ENCODE data around the gene SPATA17.
"Not testable (repeated sequence)": the region's sequence is repeated elsewhere in the genome, so short reads cannot be mapped to it uniquely, and the experiment has no call there.

Gene SPATA17, protein sequence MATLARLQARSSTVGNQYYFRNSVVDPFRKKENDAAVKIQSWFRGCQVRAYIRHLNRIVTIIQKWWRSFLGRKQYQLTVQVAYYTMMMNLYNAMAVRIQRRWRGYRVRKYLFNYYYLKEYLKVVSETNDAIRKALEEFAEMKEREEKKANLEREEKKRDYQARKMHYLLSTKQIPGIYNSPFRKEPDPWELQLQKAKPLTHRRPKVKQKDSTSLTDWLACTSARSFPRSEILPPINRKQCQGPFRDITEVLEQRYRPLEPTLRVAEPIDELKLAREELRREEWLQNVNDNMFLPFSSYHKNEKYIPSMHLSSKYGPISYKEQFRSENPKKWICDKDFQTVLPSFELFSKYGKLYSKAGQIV

DNA sequence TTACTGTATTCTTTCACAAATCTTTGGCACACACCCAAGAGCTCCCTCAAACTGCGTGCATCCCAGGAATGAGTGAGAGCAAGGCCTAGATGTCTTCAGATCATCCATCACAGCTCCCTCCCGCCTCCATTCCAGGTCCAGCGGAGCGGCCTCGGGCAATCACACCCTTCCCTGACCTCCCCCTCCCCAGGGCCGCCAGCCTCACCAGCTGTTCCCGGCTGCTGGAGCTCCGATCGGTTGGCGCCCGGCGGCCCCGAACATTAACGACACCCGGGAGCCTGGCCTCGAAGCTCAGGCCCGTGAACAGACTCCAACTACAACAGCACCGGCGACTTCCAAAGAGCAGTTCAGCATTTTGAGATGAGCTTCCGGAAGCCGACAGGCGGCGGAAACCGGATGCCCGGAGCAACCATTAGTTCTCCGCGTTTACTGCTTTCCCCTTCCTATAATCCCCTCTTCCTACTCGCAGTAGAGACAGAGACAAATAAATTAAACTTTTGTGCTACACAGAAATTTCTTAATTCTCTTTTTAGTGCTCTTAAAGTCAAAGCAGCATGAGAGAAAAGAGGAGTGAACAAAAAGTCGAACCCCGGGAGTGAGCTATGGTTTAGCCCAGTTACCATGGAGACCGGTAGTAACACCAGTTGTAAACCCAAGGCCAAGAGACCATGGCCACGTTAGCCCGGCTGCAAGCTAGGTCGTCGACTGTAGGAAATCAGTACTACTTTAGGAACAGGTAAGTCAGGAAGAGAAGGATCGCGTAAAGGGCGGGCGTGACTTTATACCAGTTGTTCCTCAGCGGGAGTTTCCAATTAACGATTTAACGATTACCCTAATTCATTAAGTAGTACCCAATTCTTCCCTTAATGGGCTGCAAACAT lies at the start of gene SPATA17, which contains the start of gene GPATCH2:
TSS of gene SPATA17 (plus strand) at position 634 of the 881 bp plus-strand sequence. CDS start at position 669, 35 bp downstream.
TSS of gene GPATCH2 (minus strand) at position 380 of the 881 bp plus-strand sequence. CDS start at position 261, 119 bp downstream.
- peak; percentile 61 for DNase-seq (ENCODE audit: low read depth)

DNA sequence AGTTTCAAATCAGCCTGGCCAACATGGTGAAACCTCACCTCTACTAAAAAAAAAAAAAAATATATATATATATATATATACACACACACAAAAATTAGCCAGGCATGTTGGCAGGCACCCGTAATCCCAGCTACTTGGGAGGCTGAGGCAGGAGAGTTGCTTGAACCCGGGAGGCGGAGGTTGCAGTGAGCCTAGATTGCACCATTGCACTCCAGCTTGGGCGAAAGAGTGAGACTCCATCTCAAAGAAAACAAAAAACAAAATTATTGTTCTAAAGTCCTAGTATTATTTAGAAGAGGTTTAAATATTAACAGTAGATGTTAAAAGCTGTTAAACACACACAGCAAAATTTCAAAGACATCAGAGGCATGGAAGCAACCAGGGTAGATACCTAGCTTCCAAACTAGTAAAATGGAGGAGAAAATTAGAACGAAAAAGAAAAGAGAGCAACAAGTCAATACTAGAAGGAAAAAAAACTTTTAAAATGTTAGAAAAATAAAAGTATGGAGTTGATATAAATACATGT lies 46.8 kb upstream of the SPATA17 start:
- not testable (repeated sequence) for DNase-seq (ENCODE audit: low read depth)

DNA sequence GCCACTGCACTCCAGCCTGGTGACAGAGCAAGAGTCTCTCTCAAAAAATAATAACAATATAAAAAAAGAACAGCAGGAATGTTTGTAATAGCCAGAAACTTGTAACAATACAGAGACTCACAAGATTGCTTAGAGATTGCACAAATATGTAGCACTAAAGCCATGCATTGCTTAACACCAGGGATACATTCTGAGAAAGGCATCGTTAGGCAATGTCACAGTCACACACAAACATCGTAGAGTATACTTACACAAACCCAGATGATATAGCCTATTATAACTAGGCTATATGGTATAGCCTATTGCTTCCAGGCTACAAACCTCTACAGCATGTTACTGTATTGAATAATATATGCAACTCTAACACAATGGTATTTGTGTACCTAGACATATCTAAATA lies 45.6 kb upstream of the SPATA17 start:
- no peak for DNase-seq (ENCODE audit: low read depth)

DNA sequence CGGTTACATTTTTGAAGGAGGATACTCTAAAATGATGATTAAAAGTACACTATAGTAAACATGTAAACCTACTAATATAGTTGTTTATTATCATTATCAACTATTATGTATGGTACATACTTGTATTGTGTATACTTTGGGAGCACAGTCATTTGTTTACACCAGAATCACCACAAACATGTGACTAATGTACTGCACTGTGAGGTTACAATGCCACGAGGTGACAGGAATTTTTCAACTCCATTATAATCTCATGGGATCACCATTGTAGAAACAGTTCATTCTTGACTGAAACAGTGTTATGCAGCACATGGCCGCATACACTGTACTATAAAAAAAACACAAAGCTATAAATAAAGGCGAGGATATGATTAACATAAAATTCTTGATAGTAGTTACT lies 44.6 kb upstream of the SPATA17 start:
- DNase-seq (ENCODE audit: low read depth) = no peak

DNA sequence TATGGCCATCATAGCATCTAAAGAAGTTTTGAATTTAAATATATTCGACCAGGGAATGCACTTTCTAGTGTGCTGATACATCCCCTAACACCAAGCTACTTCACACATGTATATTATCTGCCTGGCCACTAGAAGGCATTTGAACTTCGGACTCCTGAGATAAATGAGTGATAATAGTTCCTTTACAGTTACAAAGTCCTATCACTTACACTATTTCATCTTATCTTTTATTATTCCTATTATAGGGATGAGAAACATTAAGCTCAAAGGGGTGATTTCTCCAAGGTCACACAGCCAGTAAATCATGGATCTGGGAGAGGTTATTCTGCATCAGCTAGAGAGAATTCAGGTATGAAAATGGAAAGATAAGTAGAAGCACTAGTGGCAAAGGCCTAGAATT lies 40.5 kb upstream of the SPATA17 start:
- DNase-seq (ENCODE audit: low read depth) = no peak

DNA sequence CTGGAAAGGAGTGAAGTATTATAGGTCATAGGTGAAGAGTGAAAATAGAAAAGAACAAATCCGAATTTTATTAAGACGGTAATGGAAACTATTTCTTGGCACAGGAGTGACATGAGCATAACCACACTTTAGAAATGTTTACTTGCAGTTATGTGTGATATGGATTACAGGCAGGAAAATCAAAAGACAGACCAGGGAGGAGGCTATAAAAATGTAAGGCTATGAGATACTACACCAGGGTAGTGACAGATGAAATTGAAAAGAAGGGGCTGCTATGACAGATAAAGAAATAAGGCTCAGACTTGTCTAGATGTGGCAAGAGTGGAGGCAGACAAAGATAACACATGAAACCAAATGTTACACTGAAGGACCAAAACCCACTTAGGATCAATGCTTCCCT lies 32.0 kb upstream of the SPATA17 start:
- no peak for DNase-seq (ENCODE audit: low read depth)

DNA sequence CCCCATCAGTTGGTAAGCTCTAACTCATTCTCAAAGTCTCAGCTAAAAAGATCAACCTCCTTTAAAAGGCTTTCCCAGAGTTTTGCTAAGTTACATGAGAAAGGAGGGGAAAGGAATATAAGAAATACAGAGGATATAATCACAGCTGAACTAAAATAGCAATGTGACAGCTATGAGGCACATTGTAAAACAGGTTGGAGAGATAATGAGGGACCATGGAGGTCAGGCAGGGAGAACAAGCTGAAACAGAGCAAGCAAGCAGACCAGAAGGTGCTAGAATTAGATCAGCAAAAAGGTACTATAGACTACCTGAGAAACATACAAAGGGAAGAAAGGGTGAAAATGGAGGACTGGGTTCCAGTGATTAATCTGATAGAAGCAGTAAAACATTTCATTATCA lies 28.8 kb upstream of the SPATA17 start:
- no peak for DNase-seq (ENCODE audit: low read depth)

DNA sequence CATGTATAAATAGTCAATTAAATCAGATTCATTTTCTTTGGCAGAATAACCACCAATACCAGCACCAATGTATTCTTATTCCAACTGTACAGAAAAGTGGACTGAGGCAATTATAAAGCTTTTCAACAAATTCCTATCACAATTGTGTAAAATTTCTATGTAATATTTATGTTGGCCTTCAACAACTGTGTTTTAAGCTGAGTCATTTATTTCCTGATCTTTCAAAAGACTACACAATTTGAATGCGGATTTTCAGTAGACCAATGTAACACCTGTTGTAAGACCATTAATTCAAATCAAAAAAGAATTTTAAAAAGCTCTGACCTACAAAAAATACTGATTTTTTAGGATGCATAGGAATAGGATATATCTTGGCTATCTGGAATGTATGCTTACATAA lies 25.8 kb upstream of the SPATA17 start:
- no peak for DNase-seq (ENCODE audit: low read depth)

DNA sequence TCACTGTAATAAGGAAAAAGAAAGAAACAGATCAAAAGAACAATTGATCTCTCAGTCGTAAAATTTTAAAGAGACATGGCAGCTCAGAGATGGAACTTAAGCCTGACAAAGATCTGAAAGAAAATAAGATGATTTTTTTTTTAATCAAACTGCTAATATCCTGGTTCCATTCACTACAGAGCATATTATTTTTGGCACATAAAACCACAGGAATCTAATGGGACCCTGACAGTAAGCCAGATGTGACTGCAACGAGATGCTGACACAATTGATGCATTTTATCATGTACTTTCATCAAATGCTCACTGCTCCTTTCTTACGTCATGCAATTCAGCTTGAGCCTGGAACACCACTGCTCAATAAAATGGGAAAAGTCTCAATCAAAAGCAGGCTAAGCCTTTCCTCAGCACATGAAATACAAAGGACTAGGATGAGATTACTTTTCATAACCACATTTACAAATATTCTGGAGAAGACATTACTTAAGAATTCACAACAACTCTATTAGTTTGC lies 16.9 kb upstream of the SPATA17 start:
- no peak for DNase-seq (ENCODE audit: low read depth)

DNA sequence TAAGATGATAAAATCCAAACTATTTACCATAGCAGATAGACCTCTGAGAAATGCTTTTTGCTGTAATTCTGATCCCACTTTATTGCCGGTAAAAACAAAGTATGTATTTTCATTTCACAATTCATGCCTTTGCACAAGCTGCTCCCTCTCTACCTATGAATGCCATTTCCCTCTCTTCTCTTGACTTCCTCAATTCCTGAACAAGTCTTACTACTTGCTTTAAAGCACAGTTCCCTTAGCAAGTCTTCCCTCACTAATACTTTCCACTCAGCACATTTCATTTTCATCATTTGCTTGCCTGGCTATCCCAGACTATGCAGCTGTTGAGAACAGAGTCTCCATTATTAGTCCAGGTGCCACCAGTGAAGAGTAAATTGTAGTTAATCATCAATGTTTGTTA lies 14.0 kb upstream of the SPATA17 start:
- no peak for DNase-seq (ENCODE audit: low read depth)

DNA sequence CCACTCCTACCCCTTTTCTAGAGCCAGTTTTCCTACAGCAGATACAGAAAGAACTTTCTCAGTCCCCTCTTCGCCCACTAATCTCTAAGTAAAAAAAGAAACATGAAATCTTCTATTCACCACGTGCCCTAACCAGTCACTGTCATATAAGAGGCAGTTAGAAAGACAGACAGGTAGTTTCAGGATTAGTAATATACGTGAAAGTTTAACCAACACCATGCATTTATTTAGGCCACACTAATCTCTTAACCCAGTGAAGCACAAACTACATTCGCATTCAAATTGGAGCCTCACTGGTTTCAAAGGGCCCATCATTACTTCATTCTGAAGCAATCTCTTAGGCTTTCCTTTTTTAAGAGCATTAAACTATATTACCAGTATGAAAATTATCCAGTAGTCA lies 10.3 kb upstream of the SPATA17 start:
- DNase-seq (ENCODE audit: low read depth) = no peak

DNA sequence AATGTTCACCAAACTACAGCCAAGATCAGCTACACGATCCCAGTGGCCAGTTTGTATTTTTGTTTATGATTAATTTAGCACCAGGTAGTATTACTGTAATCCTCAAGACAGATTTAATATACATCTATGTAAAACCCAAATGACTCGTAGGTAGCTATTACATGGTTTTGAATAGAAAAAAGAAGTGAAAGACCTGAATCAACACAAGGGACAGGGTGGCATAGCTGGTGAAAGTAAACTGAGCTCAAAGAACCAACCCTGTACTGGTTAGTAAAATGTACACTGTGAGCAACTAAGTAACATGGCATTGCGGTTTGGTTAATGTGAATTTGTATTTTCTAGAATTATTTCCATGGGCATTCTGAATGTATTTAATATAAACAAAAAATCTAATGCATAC lies 9.1 kb upstream of the SPATA17 start:
- no peak for DNase-seq (ENCODE audit: low read depth)

DNA sequence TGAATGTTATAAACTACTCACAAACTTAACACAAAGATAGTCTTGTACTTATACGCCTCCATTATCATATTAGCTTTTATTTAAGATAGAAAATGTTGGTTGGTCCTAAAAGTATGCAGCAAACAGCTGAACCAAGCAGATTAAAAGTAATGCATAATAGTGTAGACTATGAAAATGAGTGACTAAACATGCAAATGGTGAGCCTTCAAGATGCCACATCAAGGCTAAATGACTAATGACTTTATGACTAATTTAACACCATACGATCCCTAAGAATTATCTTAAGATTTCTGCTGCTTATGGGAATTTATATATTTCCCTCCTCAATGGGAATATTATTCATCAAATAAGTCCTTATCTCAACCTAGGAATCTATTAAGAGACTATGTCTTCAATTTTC lies 4.8 kb upstream of the SPATA17 start:
- no peak for DNase-seq (ENCODE audit: low read depth)

DNA sequence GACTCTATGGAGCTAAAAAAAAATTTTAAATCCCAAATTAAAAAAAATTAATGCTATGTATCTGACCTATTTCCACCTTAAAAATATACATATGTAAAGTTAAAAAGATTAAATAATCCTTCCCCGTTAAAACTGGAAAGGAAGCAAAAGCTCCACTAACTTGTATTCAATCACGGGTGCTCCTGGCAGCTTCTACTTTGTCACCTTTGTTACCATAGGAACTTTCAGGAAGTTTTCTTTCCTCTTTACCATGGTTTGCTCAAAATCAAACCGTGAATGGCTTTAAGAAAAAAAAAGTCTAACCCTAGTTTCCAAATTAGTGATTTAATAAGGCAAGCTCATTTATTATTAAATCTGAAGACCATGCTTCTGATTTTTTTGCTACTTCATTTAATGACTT lies 3.7 kb upstream of the SPATA17 start:
- no peak for DNase-seq (ENCODE audit: low read depth)

DNA sequence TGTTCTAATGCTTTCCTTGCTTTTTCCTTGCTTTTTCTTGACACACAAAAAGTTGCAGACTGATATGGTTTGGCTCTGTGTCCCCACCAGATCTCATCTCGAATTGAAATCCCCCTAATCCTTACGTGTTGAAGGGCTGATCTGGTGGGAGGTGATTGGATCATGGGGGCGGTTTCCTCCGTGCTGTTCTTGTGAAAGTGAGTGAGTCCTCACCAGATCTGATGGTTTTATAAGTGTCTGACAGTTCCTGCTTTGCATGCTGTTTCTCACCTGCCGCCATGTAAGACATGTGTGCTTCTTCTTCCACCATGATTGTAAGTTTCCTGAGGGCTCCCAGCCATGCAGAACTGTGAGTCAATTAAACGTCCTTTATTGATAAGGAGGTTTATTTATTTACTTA lies 11.3 kb downstream of the SPATA17 start:
- no peak for DNase-seq (ENCODE audit: low read depth)

DNA sequence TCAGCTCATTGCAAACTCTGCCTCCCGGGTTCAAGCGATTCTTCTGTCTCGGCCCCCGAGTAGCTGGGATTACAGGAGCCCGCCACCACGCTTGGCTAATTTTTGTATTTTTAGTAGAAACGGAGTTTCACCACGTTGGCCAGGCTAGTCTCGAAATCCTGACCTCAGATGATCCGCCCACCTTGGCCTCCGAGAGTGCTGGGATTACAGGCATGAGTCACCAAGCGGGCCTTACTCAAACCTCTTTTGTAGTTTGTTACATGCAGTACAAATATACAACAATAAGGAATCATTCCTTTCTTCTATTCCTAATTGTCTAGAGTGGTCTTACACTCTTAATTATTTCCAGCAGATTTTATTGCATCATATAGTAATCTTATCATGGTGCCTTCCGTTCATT lies 16.6 kb downstream of the SPATA17 start:
- DNase-seq (ENCODE audit: low read depth) = no peak

DNA sequence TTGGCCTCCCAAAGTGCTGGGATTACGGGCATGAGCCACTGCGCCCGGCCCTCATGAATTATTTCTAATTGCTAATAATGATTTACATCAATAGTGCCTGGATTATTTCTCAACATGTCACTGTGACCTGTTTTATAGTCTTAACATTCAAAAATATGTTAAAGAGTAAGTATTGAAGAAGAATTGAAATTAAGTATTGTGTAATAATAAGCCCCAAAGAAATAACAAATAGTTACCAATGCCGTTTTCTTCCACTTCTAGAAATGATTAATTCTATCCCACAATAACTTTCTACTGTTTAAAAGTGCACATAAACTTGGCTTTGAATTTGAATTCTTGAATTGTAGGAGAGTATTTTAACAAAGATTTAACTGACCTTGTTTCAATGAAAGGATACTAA lies 19.5 kb downstream of the SPATA17 start:
- no peak for DNase-seq (ENCODE audit: low read depth)

DNA sequence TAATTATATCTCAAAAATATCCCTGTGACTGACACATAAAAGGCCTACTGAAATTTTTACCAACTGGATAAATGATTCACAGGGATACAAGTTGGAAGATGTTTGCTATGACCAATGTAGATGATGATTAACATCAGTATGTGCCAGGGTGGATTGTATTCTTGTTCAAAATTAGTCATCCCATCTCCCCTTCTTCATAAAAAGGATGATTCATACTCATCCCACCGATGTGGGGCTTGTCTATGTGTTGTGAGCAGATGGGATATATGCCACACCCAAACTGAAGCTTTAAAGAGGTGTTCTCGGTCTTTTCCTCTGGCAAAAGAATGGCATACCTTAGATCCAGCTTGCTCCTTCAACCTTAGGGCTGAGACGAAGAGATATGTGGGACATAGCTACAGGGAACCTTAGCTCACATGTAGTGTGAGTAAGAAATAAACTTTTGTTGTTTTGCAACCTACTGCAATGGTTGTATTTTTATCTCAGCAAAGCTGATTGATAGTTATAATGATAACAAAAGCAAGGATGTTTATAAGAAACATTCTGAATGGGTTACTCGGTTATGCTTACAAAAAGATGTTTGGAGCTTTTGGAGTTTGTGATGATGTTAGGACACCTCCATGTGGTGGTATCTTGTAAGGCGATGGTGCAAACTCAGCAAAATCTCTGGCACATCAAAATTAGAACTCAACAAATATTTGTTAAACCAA lies 29.4 kb downstream of the SPATA17 start:
- no peak for DNase-seq (ENCODE audit: low read depth)

DNA sequence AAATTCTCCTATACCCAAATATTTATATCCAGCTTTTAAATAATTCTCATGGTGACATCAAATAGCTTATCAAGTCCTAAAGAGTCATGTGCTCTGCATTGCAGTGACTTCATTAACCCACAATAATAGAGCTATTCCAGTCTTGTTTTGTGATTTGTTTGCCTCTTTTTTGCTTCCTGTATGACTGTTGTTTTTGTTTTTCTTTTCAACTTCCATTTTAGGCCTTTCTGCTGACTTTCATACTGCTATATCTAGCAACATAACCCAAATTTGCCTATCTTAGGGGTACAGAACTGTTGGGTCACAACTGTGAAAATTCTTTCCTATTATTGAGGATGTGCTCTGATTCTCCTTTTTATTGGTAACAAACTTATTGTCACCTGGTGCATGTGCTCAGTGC lies 30.3 kb downstream of the SPATA17 start:
- no peak for DNase-seq (ENCODE audit: low read depth)

DNA sequence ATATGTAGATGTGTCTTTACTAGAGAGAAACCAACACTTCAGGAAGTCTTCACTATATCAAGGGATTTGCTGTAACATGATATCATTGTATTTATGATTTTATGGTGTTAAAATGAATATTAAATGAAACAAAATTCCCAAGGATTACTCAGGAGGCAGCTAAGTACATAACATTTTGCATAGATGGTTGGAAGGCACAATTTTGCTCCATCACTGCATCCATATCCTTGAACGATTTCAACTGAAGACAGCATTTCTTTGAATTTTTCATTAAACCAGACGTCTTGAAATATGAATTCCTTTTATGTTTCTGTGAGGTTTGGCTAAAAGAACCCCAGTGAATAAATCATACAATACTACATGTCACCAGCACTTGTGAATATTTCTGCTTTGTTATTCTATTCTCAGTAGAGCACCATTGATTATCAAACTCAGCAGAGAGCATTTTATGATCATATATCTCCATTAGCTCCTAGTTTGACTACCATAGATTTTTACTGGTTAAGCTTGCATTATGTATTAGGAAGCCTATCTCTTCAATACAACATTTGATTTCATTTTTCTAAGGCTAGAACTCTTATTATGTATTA lies 37.3 kb downstream of the SPATA17 start:
- no peak for DNase-seq (ENCODE audit: low read depth)

DNA sequence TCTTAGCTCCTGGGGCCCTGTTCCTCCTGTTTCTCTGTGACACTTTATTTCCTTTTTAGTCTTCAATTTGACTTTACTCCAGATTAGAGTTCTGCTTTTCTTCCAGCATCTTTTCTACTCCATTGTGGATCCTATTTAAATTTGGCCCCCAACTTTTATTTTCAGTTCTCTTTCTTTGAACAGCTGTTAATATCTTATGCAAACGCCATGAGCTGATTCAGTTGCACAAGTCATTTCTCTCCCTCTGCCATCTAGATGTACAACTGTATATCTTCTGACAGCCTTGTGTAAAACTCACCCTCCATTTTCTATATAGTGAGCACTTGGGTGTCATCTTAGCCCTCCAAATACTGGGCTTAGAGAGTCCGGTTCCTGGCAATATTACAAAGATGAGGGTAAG lies 42.2 kb downstream of the SPATA17 start:
- no peak for DNase-seq (ENCODE audit: low read depth)

All from stimulated activated CD4-positive, alpha-beta T cell treated with anti-CD3 and anti-CD28 coated beads, Interleukin-2, amount 100 ng/mL, for 4 hours (primary cell).